NCI-H128 (cell line): ENCODE measurements around the gene LRRC73.
"Not testable (repeated sequence)": the region's sequence is repeated elsewhere in the genome, so short reads cannot be mapped to it uniquely, and the experiment has no call there.

Experiments
- DNase-seq: peaks from one replicate; lab custom pipeline; 2025; ENCODE audit not compliant: unreplicated experiment; lab: John Stamatoyannopoulos, UW

LRRC73 gene

GRCh38 chr6:43467265-43467664 lies 42.9 kb downstream of the LRRC73 start:
- not testable (repeated sequence) for DNase-seq

- no peak for DNase-seq
These were observed 44.2 kb downstream of the LRRC73 start for GRCh38 chr6:43465948-43466347.

GRCh38 chr6:43464337-43464736 lies 45.8 kb downstream of the LRRC73 start:
- no peak for DNase-seq

- DNase-seq = no peak
These were observed 48.2 kb downstream of the LRRC73 start for GRCh38 chr6:43461936-43462335.

- no peak for DNase-seq
These were observed 50.1 kb downstream of the LRRC73 start for GRCh38 chr6:43460032-43460431.

GRCh38 chr6:43459535-43459934 lies 50.6 kb downstream of the LRRC73 start:
- no peak for DNase-seq

GRCh38 chr6:43458154-43458553 lies 52.0 kb downstream of the LRRC73 start:
- not testable (repeated sequence) for DNase-seq

- no peak for DNase-seq
These were observed 52.5 kb downstream of the LRRC73 start for GRCh38 chr6:43457643-43458042.
